Transverse colon (tissue), 4 donors: ENCODE measurements around the gene RBM19. TPM values are rescaled to one million over a fixed set of nuclear protein-coding genes. Genes with fewer than 3 reads are reported as not detected.

Experiments used
- DNase-seq: peaks from one replicate; pipeline ENCODE4 v3.0.0-alpha.2; 2019
- H3K27ac ChIP-seq, 4 donors: fragments of 200-600 bp; sonication (generic); 2 replicates each; pipeline ENCODE4 v1.5.1; 2016 to 2018; ENCODE audit warnings: inconsistent platforms in 4 of 4
- H3K27me3 ChIP-seq: fragments of 200-600 bp; sonication (generic); 2 replicates; pipeline ENCODE4 v1.5.1; 2017; ENCODE audit warnings: inconsistent platforms
- H3K36me3 ChIP-seq, 4 donors: fragments of 200-600 bp; sonication (generic); 2 replicates each; pipeline ENCODE4 v1.5.1; 2017 to 2019; ENCODE audit warnings: inconsistent platforms in 4 of 4
- H3K4me1 ChIP-seq, 4 donors: fragments of 200-600 bp; sonication (generic); 2 replicates each; pipeline ENCODE4 v1.5.1; 2017 to 2020; ENCODE audit warnings: inconsistent platforms in 4 of 4
- H3K4me3 ChIP-seq, 4 donors: fragments of 200-600 bp; sonication (generic); 1 replicate in 1 of 4; 2 replicates in 3 of 4; pipeline versions ENCODE4 v1.5.1 to v1.6.1; 2017 to 2019; ENCODE audit warnings: inconsistent platforms in 4 of 4
- H3K9me3 ChIP-seq, 2 donors: fragments of 200-600 bp; sonication (generic); 2 replicates each; pipeline ENCODE4 v1.5.1; 2017 to 2019; ENCODE audit warnings: inconsistent platforms in 2 of 2
- EP300 ChIP-seq: sonication (generic); formaldehyde crosslinking; IDR thresholded peaks from one replicate; pipeline ENCODE4 v1.6.1; 2017; ENCODE audit warnings: antibody characterized with exemption, low read depth
- POLR2A ChIP-seq: fragments of 450-650 bp; IDR thresholded peaks from one replicate; pipeline ENCODE4 v1.6.1; 2016; ENCODE audit warnings: antibody characterized with exemption, mild to moderate bottlenecking, moderate library complexity
- POLR2AphosphoS5 ChIP-seq, 3 donors: sonication (generic); formaldehyde crosslinking; IDR thresholded peaks; one replicate each; pipeline ENCODE4 v1.6.1; 2016; ENCODE audit warnings: antibody characterized with exemption in 3 of 3
- whole genome bisulfite sequencing, 2 donors: methylation state at CpG; one replicate each; pipeline ENCODE4 v1.1.5; 2018; ENCODE audit warnings: low coverage in 1 of 2; 5-methylcytosine and 5-hydroxymethylcytosine counted together
- in situ Hi-C, 4 donors: fragments of 200-750 bp; cut with MboI; loops; one replicate each; pipeline versions ENCODE4 v1.15.0 to v1.15.1; 2017; ENCODE audit warnings: low sequenced_read_pairs in 3 of 4, low pct_ligation_motif_present in 1 of 4, low pct_unique_long_range_greater_than_20kb in 1 of 4
- intact Hi-C: fragments of 100-400 bp; cut with DNase I; formaldehyde crosslinking; loops from one replicate; pipeline ENCODE4 v1.15.1; 2023; ENCODE audit warnings: low total_unique reads
- total RNA-seq, 4 donors: library from RNA; depleted of rRNA; stranded (reverse); fragments of >200 nt; gene quantifications; one replicate each; pipeline ENCODE4 v1.1.0, GENCODE V29; 2016
- TF ChIP-seq, protein P1 (sequence below), 5 experiments: fragments of 200-600 bp in 3 of 5; fragments of 450-650 bp in 2 of 5; sonication (generic) in 3 of 5; IDR thresholded peaks; 1 replicate in 2 of 5; 2 replicates in 3 of 5; pipeline ENCODE4 v1.5.1; 2016 to 2017; ENCODE audit warnings: antibody characterized with exemption in 5 of 5, inconsistent platforms in 3 of 5, mild to moderate bottlenecking in 2 of 5, moderate library complexity in 1 of 5

Gene RBM19
- total RNA-seq, 4 donors from 2014 or later = 24.3 to 96.1 (median 28.7) TPM

DNA sequence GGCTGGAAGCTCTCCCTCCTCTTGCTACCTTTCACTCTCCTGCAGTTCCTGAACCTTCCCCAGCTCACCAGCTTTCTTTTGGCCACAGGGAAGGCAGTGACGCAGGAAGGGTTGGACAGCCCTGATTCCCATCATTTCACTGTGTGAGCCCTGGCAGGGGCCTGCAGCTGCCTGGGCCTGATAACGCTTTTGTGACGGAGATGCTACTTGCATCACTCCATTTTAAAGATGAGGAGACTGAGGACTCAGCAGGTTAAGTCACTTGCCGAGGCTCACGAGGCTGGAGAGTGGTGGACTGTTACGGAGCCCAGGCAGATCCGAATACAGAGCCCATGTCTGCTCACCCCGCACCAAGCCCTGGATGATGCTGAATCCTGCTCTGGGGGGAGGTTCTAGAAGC lies 145.3 kb downstream of the RBM19 start:
- H3K36me3 ChIP-seq = peaks cover 0 to 3% (median 0%) of the 10 kb centered on the region in 4 donors
- in situ Hi-C loops (no loop called here), intact Hi-C loops (no loop called here)
- 92% methylated on average over 8 of the region's 8 CpGs; no CpG with 5 or more reads in 1 of the 2 donors for WGBS, 2 donors
- no peaks in the 10 kb centered on the region for H3K27me3 ChIP-seq
- H3K9me3 ChIP-seq = no peaks in the 10 kb centered on the region
- no peak overlapping the region for H3K27ac ChIP-seq
- no peak for TF ChIP-seq EP300
- no peak for TF ChIP-seq POLR2A
- TF ChIP-seq POLR2AphosphoS5 (IDR thresholded peaks at IDR 0.05) = no peak
- TF ChIP-seq, protein P1, sequence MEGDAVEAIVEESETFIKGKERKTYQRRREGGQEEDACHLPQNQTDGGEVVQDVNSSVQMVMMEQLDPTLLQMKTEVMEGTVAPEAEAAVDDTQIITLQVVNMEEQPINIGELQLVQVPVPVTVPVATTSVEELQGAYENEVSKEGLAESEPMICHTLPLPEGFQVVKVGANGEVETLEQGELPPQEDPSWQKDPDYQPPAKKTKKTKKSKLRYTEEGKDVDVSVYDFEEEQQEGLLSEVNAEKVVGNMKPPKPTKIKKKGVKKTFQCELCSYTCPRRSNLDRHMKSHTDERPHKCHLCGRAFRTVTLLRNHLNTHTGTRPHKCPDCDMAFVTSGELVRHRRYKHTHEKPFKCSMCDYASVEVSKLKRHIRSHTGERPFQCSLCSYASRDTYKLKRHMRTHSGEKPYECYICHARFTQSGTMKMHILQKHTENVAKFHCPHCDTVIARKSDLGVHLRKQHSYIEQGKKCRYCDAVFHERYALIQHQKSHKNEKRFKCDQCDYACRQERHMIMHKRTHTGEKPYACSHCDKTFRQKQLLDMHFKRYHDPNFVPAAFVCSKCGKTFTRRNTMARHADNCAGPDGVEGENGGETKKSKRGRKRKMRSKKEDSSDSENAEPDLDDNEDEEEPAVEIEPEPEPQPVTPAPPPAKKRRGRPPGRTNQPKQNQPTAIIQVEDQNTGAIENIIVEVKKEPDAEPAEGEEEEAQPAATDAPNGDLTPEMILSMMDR (IDR thresholded peaks at IDR 0.05) = no peak
- H3K4me3 ChIP-seq = no peak overlapping the region
- H3K4me1 ChIP-seq = no peaks in the 10 kb centered on the region
- no peak for DNase-seq

DNA sequence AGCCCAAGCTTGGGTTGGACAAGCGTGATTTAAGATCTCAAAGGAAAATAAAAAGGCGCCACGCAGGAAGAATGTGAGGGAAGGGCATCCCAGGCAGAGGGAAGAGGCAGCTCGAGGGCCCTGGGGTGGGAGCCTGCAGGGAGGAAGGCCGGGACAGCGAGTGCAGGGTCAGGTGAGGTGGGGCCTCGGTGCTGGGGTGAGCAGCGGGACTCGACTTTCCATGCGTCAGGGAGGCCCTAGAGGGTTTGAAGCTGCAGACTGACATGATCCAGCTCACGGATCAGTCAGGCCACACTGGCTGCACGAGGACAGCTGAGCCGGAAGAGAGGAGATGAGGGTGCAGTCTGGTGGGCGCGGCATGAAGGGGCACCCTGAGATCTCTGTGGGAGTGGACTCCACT lies 145.8 kb downstream of the RBM19 start:
- TF ChIP-seq POLR2A (no peak), POLR2AphosphoS5 (IDR thresholded peaks at IDR 0.05) (no peak), EP300 (no peak)
- TF ChIP-seq, protein P1 (IDR thresholded peaks at IDR 0.05) = no peak
- in situ Hi-C loops = no loop called here
- Histone ChIP-seq H3K27me3 (no peaks in the 10 kb centered on the region), H3K4me3 (no peak overlapping the region), H3K4me1 (no peaks in the 10 kb centered on the region), H3K27ac (no peak overlapping the region), H3K9me3 (no peaks in the 10 kb centered on the region), H3K36me3 (peaks cover 0 to 3% (median 0%) of the 10 kb centered on the region in 4 donors)
- no peak for DNase-seq
- intact Hi-C loops = no loop called here
- WGBS, 2 donors = 82 to 93% methylated on average over 4 to 15 of the region's 15 CpGs

GRCh38 chr12:113819495-113819894 lies 146.6 kb downstream of the RBM19 start:
- WGBS, 2 donors = 53 to 77% methylated on average over 3 to 10 of the region's 10 CpGs
- Histone ChIP-seq H3K9me3 (no peaks in the 10 kb centered on the region), H3K27ac (no peak overlapping the region), H3K4me3 (no peak overlapping the region), H3K36me3 (peaks cover 0 to 3% (median 0%) of the 10 kb centered on the region in 4 donors), H3K4me1 (no peaks in the 10 kb centered on the region), H3K27me3 (no peaks in the 10 kb centered on the region)
- TF ChIP-seq POLR2AphosphoS5 (IDR thresholded peaks at IDR 0.05) (no peak), POLR2A (no peak), EP300 (no peak)
- TF ChIP-seq, protein P1 (IDR thresholded peaks at IDR 0.05) = no peak
- in situ Hi-C loops = no loop called here
- DNase-seq = no peak
- intact Hi-C loops = no loop called here

DNA sequence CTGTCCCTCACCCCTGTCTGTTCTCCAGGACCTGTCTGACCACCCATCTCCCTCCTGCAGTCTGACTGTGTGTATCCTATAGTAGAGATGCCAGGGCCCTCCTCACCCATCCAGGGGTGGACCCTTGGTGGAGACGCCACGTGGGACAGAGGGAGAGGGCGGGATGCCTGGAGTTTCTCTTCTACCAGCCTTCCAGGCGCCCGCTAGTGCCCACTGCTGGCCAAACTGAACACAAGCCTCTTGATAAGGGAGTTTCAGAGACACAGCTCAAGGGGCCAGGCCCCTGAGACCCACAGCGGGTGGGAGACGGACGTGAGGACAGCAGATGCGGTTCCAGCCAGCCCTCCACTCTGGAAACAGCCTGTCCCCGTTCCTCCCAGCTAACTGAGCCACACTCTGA lies 147.3 kb downstream of the RBM19 start:
- 94% methylated on average over 10 of the region's 10 CpGs; no CpG with 5 or more reads in 1 of the 2 donors for WGBS, 2 donors
- intact Hi-C loops = no loop called here
- Histone ChIP-seq H3K4me1 (no peaks in the 10 kb centered on the region), H3K36me3 (peaks cover 0 to 3% (median 0%) of the 10 kb centered on the region in 4 donors), H3K4me3 (no peak overlapping the region), H3K9me3 (no peaks in the 10 kb centered on the region), H3K27me3 (no peaks in the 10 kb centered on the region), H3K27ac (no peak overlapping the region)
- TF ChIP-seq EP300 = no peak
- TF ChIP-seq POLR2AphosphoS5 (IDR thresholded peaks at IDR 0.05) = no peak
- no peak for TF ChIP-seq POLR2A
- TF ChIP-seq, protein P1 (IDR thresholded peaks at IDR 0.05) = no peak
- DNase-seq = no peak
- in situ Hi-C loops = no loop called here
